ENCODE measurements around the gene CYREN.

CYREN gene

GRCh38 chr7:135195156-135195555, 24.6 kb upstream of the CYREN start:
- no peak for DNase-seq (ENCODE audit: extremely low read depth, low read depth)

GRCh38 chr7:135194494-135195095, 24.1 kb upstream of the CYREN start:
- DNase-seq (ENCODE audit: extremely low read depth, low read depth) = no peak
- no peak for TF ChIP-seq CTCF (IDR thresholded peaks at IDR 0.05; ENCODE audit: low read depth, low read length)

More at GRCh38 chr7:135195156-135195555, 24.6 kb upstream of the CYREN start:
- TF ChIP-seq CTCF (IDR thresholded peaks at IDR 0.05; ENCODE audit: low read depth, low read length) = no peak

GRCh38 chr7:135193615-135194081, 23.1 kb upstream of the CYREN start:
- no peak for TF ChIP-seq CTCF (IDR thresholded peaks at IDR 0.05; ENCODE audit: low read depth, low read length)
- peak; percentile 92 for DNase-seq (ENCODE audit: extremely low read depth, low read depth)

- no peak for TF ChIP-seq CTCF (IDR thresholded peaks at IDR 0.05; ENCODE audit: low read depth, low read length)
- DNase-seq (ENCODE audit: extremely low read depth, low read depth) = no peak
Observed at GRCh38 chr7:135192914-135193536, 22.5 kb upstream of the CYREN start.

- no peak for TF ChIP-seq CTCF (IDR thresholded peaks at IDR 0.05; ENCODE audit: low read depth, low read length)
- DNase-seq (ENCODE audit: extremely low read depth, low read depth) = no peak
Observed at GRCh38 chr7:135190703-135191102, 20.2 kb upstream of the CYREN start.

GRCh38 chr7:135189961-135190360, 19.5 kb upstream of the CYREN start:
- TF ChIP-seq CTCF (IDR thresholded peaks at IDR 0.05; ENCODE audit: low read depth, low read length) = no peak
- DNase-seq (ENCODE audit: extremely low read depth, low read depth) = no peak

GRCh38 chr7:135189221-135189662, 18.7 kb upstream of the CYREN start:
- TF ChIP-seq CTCF (IDR thresholded peaks at IDR 0.05; ENCODE audit: low read depth, low read length) = no peak
- DNase-seq (ENCODE audit: extremely low read depth, low read depth) = no peak
